Glutamatergic neuron (in vitro differentiated cells): ENCODE measurements around the gene SUGCT. TPM values are rescaled to one million over a fixed set of nuclear protein-coding genes. Genes with fewer than 3 reads are reported as not detected.
"Not testable (repeated sequence)": the region's sequence is repeated elsewhere in the genome, so short reads cannot be mapped to it uniquely, and the experiment has no call there.

ENCODE experiments used
- DNase-seq: peaks from one replicate; pipeline ENCODE4 v3.0.0; 2022
- H3K27ac Mint-ChIP-seq: one replicate; pipeline ENCODE4 v1.8.0; 2020; ENCODE audit warnings: mild to moderate bottlenecking, mixed read lengths, inconsistent platforms; ENCODE audit not compliant: unreplicated experiment
- H3K27me3 Mint-ChIP-seq: one replicate; pipeline ENCODE4 v1.8.0; 2020; ENCODE audit warnings: mild to moderate bottlenecking, moderate library complexity, mixed read lengths, inconsistent platforms; ENCODE audit not compliant: unreplicated experiment
- H3K36me3 Mint-ChIP-seq: one replicate; pipeline ENCODE4 v1.8.0; 2020; ENCODE audit warnings: mild to moderate bottlenecking, mixed read lengths, inconsistent platforms; ENCODE audit not compliant: unreplicated experiment
- H3K4me1 Mint-ChIP-seq: one replicate; pipeline ENCODE4 v1.8.0; 2020; ENCODE audit warnings: mild to moderate bottlenecking, low read depth, mixed read lengths, inconsistent platforms; ENCODE audit not compliant: unreplicated experiment
- H3K4me3 Mint-ChIP-seq: one replicate; pipeline ENCODE4 v1.8.0; 2020; ENCODE audit warnings: mild to moderate bottlenecking, mixed read lengths, inconsistent platforms; ENCODE audit not compliant: unreplicated experiment
- H3K9me3 Mint-ChIP-seq: one replicate; pipeline ENCODE4 v1.8.0; 2020; ENCODE audit warnings: mild to moderate bottlenecking, moderate library complexity, mixed read lengths, inconsistent platforms; ENCODE audit not compliant: unreplicated experiment
- CTCF ChIP-seq: fragments of 200-600 bp; sonication (generic); IDR thresholded peaks from one replicate; pipeline ENCODE4 v1.5.0; 2021; ENCODE audit not compliant: partially characterized antibody, unreplicated experiment
- total RNA-seq: library from RNA; stranded (reverse); fragmentation: NEBNext Ultra II Directional; extraction: Animal tissue kit (Norgen Biotek cat#: 25700); gene quantifications from one replicate; pipeline ENCODE4 v1.2.1, GENCODE V29; 2021; ENCODE audit not compliant: unreplicated experiment

Gene SUGCT
- total RNA-seq, 1 donor from 2014 or later: 1.2 TPM

GRCh38 chr7:40612298-40612697 is 477.5 kb downstream of the SUGCT start:
- no peaks in the 10 kb centered on the region for H3K27me3 Mint-ChIP-seq
- TF ChIP-seq CTCF: no peak
- no peak for DNase-seq
- H3K4me3 Mint-ChIP-seq: no peak overlapping the region
- H3K36me3 Mint-ChIP-seq: no peaks in the 10 kb centered on the region
- H3K27ac Mint-ChIP-seq: no peak overlapping the region
- no peaks in the 10 kb centered on the region for H3K4me1 Mint-ChIP-seq
- H3K9me3 Mint-ChIP-seq: no peaks in the 10 kb centered on the region

- DNase-seq: no peak
- H3K4me1 Mint-ChIP-seq: peaks cover 14% of the 10 kb centered on the region
- peaks cover 7% of the 10 kb centered on the region for H3K9me3 Mint-ChIP-seq
- no peak overlapping the region for H3K27ac Mint-ChIP-seq
- peaks cover 1% of the 10 kb centered on the region for H3K27me3 Mint-ChIP-seq
- no peak overlapping the region for H3K4me3 Mint-ChIP-seq
- TF ChIP-seq CTCF: no peak
- no peaks in the 10 kb centered on the region for H3K36me3 Mint-ChIP-seq
These were observed 484.8 kb downstream of the SUGCT start for GRCh38 chr7:40619647-40620046.

- peaks cover 1% of the 10 kb centered on the region for H3K27me3 Mint-ChIP-seq
- H3K4me1 Mint-ChIP-seq: peaks cover 17% of the 10 kb centered on the region
- H3K9me3 Mint-ChIP-seq: peaks cover 7% of the 10 kb centered on the region
- peak overlapping the region; percentile 76 for H3K27ac Mint-ChIP-seq
- H3K36me3 Mint-ChIP-seq: no peaks in the 10 kb centered on the region
- no peak for DNase-seq
- TF ChIP-seq CTCF: no peak
- peak overlapping the region; percentile 71 for H3K4me3 Mint-ChIP-seq
These were observed 486.8 kb downstream of the SUGCT start for GRCh38 chr7:40621592-40621998.

- H3K4me1 Mint-ChIP-seq: peaks cover 17% of the 10 kb centered on the region
- no peak for DNase-seq
- H3K27me3 Mint-ChIP-seq: peaks cover 1% of the 10 kb centered on the region
- H3K9me3 Mint-ChIP-seq: peaks cover 7% of the 10 kb centered on the region
- no peak overlapping the region for H3K27ac Mint-ChIP-seq
- no peak for TF ChIP-seq CTCF
- H3K4me3 Mint-ChIP-seq: no peak overlapping the region
- no peaks in the 10 kb centered on the region for H3K36me3 Mint-ChIP-seq
These were observed 488.2 kb downstream of the SUGCT start for GRCh38 chr7:40622941-40623501.

GRCh38 chr7:40623863-40624262 is 489.1 kb downstream of the SUGCT start:
- H3K4me3 Mint-ChIP-seq: no peak overlapping the region
- peaks cover 17% of the 10 kb centered on the region for H3K4me1 Mint-ChIP-seq
- no peak for TF ChIP-seq CTCF
- peaks cover 1% of the 10 kb centered on the region for H3K27me3 Mint-ChIP-seq
- DNase-seq: no peak
- no peak overlapping the region for H3K27ac Mint-ChIP-seq
- no peaks in the 10 kb centered on the region for H3K36me3 Mint-ChIP-seq
- H3K9me3 Mint-ChIP-seq: peaks cover 7% of the 10 kb centered on the region

GRCh38 chr7:40627361-40627760 is 492.6 kb downstream of the SUGCT start:
- not testable (repeated sequence) for H3K4me1 Mint-ChIP-seq, DNase-seq, H3K27me3 Mint-ChIP-seq, H3K4me3 Mint-ChIP-seq, H3K36me3 Mint-ChIP-seq, H3K27ac Mint-ChIP-seq, H3K9me3 Mint-ChIP-seq
